Diencephalon (tissue), 1 donor: ENCODE measurements around the gene CUX1. TPM values are rescaled to one million over a fixed set of nuclear protein-coding genes. Genes with fewer than 3 reads are reported as not detected.

Source experiments
- small RNA-seq: library from RNA; depleted of rRNA; stranded (forward); fragments of <200 nt; gene quantifications from one replicate; pipeline ENCODE3, GENCODE V24; 2014
- total RNA-seq: library from RNA; depleted of rRNA; stranded (reverse); fragments of >200 nt; gene quantifications from one replicate; pipeline ENCODE4 v1.2.3, GENCODE V29; 2014

Gene CUX1
- total RNA-seq: 33.7 TPM

GRCh38 chr7:101817471-101818286, at the start of gene CUX1:
Gene CUX1 (plus strand): TSS chr7:101817626. CDS start chr7:101817640, 14 bp downstream.

DNA sequence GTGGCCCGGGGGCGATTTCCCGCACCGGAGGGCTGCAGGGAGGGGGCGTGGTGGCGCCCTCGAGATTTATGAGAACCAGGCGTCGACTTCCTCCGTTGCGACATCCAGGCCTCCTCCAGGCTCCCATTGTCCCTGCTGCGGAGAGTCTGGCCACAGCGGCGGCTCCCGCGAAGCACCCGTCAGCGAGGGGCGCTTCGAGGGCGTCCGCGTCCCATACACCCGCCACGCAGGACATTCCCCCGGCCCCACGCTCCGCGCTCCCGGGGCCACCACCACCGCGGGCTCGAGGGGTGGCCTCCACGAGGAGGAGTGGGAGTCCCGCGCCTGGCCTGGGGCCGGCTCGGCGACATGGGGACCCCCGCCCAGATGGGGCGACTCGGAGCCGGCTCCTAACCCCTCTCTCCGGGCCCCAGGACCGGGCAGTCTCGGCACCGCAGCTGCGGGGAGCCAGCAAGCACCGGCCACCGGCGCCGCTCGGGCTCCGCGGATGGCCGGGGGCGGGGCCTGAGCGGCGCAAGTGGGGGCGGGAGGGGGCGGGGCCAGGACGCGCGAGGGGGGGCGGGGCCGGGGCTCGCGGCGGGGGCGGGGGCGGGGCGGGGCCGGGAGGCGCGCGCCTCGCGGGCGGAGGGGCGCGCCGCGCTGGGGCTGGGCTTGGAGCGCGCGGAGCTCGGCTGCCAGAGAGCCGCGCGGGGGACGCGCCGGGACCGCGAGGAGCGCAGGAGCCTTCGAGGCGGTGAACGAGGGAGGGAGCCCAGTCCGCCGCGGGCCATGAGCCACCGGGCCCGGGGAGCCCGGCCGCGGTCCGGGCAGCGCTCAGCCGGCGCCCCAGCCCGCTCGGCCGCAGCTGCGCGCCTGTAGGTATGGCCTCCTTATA, 469.0 kb downstream of the CUX1 start, which contains the start of gene SH2B2:
Gene SH2B2 (plus strand): TSS at position 632 of the 874 bp plus-strand sequence. CDS start 13,683 bp downstream, outside the sequence.

Small RNA genes lying within 50 kb of the gene (small RNA-seq; reads per million reads assigned to genes)
- gene AC005086.2 (not detected), gene AC005086.3 (not detected), gene AC005086.4 (not detected), gene AC005088.1 (not detected), gene MIR4285 (not detected), gene RF00554 (not detected)

Other genes starting within 250 kb of the CUX1 start
- not detected for gene MYL10, start 188.3 kb upstream of the CUX1 start, total RNA-seq